HG02870 (cell line): ENCODE measurements around the gene C20orf202.

Source experiments
- ATAC-seq: cut with Tn5 transposase; IDR thresholded peaks from one replicate; pipeline ENCODE4 v1.9.1; 2021; ENCODE audit warnings: mild to moderate bottlenecking, moderate library complexity; ENCODE audit not compliant: unreplicated experiment

C20orf202 gene

DNA sequence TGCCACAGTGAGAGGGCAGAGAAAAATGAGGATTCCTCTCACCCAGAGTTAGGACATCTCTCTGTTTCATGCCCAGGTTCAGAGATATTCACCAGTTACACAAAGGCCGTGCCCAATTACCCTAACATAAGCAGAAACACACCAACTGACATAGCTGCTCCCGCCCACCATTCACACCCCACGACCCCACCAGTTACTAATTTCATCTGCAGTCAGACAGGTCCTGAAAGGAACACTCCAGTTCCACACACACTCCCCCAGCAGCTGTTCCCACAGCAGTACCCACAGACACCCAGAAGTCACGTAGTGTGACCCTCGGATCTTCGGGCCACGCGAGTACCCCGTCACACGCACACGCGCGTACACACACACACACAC is 19.0 kb upstream of the C20orf202 start:
- ATAC-seq, result no peak

DNA sequence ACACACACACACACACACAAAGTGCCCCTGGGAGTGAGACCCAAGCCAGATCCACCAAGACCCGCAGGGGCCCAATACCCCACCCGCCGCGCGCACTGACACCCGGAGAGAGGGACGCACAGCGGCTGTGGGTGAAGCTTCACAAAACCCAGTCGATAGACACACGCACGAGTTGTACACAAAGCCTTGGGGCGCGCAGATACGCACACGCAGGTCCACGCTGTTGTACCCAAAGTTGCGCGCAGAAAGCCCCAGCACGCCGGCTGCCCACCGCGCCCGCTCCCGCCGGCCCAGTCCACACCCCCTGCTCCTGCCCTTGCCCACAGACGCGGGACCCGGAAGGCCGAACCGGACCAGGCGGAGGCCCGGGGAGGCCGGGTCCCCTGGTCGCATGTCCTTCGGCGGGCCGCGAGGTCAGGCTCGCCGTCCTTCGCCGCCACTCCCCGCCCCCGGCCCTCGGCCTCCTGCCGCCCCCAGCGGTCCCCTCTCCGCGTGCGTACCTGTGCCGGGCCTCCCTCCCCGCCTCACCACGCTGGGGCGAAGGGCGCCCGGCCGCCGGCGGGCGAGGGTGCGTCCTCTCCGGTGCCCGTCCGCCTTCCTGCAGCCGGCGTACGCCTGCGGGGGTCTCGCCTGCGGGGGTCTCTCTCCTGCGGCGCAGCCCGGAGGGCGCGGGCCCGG is 18.5 kb upstream of the C20orf202 start, which contains the start of gene TMEM74B:
Gene TMEM74B (minus strand): TSS at position 344 of the 678 bp plus-strand sequence. CDS start 1,180 bp downstream, outside the sequence.
- no peak for ATAC-seq

DNA sequence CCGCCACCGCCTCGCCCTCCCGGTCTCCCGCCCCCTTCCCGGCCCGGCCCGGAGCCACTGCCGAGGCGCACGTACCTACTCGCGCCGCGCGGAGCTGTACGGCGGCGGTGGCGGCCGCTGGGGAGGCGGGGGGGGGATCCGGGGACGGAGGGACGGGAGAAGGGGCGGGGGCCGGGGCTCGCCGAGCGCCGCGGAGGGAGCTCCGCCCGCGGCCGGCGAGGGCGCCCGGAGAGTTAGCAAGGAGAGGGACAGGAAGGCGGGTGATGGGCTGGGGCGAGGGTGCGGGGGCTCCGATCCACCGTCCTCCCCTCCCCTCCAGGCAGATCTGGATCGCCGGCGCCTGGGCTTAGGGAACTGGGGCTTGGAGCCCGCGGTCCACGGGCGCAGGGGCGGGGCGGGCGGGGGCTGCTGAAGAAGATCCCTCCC is 17.9 kb upstream of the C20orf202 start:
- ATAC-seq, result no peak

DNA sequence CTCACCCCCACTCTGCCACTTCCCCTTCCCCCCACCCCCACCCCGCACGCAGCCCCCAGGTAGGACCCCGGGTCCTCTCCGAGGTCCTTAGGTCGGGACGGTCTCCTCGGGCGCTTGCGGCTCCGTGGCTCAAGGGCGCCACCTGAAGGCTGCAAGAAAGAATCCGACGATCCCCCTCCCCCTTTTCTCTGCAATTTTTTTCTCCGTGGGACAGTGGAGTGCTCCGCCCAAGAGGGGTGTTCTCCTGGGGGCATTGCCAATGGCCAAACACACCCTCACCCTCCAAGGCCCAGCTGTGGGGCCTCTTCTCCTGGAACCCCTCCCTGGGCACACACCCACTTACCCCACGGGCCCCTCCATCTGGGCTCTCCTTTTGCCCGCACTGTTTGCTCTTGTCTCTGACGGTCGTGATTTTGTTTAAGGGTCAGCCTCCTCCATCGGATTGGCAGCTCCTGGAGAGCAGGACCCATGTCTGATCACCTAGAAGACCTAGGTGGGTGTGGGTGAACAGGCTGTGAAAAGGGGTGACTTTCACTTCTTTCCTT is 17.4 kb upstream of the C20orf202 start:
- ATAC-seq, result no peak

DNA sequence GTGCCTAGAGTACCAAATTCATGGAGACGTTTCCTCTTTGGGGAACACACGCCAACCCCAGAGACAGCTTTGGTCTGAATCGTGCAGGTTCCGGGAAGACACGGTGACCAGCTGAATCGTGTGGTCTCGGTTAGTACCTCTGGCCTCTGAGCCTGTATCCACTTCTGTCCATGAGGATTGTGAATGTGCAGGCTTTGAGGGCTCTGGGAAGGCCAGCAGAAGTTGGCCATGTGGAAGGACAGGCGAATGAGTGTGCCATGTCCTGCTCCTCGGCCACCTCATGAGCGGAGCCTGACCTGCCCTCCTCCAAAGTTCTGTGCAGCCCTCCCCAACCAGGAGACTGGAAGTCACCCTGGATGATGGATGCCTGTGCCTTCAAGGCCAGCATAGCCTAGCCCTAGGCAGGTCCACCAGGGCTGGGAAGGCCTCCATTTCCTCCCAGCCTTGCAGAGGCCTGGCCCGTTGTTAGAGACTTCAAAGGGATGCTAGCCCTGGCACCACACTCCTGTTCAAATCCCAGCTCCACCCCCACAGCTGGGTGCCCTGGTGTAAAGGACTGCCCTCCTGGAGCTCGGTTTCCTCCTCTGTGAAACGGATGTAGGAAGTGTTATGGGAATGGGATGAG is 16.8 kb upstream of the C20orf202 start:
- ATAC-seq, result no peak

DNA sequence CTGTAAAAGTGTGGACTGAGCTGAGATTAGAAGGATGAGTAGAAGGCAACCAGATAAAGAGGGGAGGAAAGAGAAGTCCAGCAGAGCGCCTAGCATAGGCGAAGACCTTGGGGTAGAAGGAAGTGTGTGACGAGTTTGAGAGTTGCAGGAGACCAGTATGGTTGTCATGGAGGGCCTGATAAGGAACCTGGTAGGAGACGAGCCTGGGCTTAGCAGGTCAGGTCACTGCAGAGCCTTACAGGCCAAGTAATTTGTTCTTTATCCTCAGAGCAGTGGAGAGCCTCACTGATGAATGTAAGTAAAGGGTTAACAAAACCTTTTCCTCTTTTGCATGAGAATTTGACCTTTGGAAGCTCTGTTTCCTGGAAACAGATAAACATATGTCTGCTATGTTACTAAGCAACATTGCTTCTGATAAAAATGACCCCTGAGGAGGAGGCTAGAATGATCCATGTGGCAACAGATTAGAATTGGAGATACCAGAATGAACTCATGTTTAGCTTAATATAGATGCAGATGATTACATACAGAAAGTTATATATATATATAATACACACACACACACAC is 15.6 kb upstream of the C20orf202 start:
- ATAC-seq, result no peak

DNA sequence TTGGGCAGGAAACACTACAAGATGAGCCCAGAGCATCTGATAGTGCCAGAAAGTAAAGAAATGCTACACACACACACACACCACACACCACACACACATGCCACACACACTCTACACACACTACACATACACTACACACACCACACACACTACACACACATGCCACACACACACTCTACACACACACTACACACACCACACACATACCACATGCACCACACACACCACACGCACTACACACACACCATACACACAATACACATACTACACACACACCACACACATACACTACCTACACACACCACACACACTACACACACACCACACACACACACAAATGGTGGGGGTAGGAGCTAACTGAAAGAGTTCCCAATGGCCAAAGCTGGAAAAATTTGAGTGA is 14.9 kb upstream of the C20orf202 start:
- no peak for ATAC-seq

DNA sequence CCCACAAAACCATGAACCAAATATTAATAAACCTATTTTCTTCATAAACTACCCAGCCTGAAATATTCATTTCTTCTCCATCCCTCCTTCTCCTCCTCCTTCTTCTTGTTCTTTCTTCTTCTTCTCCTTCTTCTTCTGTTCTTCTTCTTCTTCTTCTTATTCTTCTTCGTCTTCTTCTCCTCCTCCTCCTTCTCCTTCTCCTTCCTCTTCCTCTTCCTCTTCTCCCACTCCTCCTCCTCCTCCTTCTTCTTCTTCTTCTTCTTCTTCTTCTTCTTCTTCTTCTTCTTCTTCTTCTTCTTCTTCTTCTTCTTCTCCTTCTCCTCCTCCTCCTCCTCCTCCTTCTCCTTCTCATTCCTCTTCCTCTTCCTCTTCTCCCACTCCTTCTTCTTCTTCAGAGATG is 13.4 kb upstream of the C20orf202 start:
- ATAC-seq, result no peak

DNA sequence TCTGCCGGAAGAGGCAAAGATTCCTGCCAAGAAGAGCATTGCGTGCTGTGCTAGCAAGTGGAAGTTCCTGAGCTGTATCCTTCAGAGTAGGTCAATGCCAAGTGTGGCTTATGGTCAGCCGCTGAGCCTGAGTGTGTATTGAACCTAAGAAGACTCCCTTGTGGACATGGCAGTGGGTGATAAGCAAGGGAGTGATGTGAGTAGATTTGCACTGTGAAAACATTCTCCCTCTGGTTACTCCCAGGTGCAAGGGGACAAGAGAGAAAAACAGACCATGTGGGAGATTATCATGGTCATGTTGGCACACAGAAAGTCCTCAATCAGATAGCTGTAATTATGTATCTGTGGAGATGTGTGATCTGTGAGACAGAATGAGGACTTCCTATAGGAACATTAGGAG is 12.4 kb upstream of the C20orf202 start:
- no peak for ATAC-seq

DNA sequence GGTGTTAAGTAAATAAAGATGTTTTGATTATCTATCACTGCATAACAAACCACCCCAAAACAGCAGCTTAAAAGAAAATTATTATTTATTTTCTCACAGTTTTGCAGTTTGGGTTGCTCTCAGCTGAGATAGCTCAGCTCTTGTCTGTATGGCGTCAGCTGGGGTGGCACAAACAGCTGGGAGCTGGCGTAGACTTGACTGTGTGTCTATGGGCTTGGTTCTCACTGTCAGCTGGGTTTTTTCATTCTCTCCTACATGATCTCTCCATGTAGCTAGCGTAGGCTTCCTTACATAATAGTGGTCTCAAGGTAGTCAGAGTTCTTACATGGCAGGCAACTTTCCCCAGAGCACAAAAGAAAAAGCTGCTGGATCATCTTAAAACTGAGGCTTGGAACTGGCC is 12.0 kb upstream of the C20orf202 start:
- ATAC-seq, result no peak

DNA sequence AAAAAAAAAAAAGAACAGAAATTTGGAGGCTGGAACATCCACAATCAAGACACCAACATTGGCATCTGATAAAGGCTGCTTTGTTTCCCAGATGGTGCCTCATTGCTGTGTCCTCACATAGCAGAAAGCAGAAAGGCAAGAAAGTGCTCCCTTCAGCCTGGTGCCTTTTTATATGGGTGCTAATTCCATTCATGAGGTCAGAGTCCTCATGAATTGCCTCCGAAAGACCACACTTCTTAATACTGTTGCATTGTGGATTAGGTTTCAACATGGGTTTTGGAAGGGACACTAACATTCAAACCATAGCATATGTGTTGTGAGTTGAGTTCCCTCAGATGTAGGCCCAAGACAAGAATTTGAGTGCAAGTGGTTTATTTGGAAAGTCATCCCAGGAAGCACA is 8.0 kb upstream of the C20orf202 start:
- no peak for ATAC-seq

DNA sequence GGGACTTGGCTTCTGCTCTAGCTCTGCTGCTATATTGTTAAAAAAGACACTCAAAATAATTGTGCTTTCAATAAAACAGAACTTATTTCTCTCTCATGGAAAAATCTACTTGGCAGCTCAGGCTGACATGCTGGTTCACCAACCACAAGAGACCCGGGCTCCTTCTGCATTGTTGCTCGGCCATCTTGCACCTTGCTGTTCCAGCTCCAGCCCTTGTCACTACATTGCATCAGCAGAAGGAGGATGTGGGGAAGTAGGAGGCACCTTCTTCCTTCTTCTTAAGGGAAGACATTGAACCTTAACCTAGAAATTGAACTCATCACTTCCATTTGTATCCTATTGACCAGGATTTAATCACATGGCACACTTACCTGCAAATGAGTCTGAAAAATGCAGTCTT is 6.6 kb upstream of the C20orf202 start:
- ATAC-seq, result no peak

DNA sequence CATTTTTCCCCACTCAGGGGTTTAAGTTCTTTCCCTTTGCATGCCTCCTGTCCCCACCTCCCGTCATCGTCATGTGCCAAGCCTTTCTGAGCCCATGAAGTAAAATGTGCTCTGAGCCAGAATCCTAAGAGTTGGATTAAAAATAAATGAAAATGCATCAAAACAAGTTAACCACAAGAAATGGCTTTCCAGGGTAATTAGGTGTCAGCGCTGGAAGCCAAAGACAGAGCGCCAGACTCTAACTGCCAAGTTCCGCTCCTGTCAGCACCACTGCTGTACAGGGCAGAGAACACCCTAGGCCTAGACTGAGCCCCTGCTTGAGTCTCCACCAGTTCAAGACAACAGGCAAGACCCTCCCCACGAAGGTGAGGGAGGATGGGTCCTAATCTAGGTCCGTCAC is 5.5 kb upstream of the C20orf202 start:
- ATAC-seq, result no peak

DNA sequence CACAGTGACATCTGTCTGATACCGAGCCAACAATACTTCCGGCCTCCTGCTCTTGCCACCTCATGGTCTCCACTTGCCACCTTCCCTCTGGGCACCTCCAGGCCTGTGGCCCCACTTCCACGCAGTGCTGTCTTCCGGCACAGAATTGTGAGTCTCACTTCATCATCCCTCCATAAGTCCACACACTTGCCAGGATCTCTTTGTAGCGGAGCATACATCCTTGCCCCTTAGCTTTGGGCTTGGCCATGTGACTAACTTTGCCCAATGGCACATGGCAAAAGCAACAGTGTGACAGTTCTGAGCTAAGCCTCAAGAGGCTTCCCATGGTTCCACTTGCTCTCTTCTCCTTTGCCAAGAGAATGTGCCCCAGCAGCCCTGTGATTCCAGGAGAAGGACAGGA is 4.5 kb upstream of the C20orf202 start:
- ATAC-seq, result no peak

DNA sequence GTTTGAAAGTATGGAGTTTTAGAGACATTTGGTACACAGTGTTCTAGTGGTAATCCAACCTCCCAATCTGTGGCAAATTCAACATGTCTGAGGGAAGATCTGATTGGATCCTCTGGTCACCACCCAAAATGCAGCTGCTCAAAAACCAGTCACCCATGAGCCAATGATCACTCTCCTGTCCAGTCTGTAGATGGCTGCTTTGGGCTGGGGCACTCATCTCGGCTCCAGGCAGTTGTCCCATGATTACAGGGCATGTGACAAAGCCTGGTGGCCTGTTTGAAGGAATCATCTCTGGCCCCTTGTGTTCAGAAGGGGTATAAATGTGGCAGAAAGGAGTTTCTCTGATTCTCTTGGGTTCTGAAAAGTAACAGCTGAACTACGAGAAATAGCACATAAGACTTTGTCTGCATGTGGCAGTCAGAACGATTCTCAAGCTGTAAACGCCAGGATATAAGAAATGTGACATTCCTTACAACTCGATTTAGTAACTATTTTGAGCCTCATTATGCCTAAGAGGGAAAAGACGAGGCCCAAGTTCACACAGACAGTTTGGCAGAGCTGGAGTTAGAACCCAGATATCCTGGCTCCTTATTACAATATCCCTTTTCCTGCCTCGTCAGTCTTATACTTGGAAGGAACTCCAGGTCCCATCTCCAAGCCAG is 3.9 kb upstream of the C20orf202 start:
- no peak for ATAC-seq

DNA sequence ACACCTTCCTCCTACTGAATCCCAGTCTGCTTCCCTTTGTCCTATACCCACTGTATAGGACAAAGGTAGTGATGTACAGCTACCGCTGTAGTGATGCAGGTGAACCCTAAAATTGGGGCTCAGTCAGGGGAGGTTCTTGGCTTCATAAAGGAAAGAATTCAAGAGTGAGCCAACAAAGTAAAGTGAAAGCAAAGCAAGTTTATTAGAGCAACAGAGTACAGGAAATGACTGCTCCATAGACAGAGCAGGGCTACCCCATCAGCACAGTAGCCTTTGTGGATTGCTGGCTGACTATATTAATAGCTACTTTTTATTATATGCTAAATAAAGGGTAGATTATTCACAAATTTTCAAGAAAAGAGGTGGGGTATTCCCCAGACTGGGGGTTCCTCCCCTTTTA is 3.3 kb upstream of the C20orf202 start:
- ATAC-seq, result no peak

DNA sequence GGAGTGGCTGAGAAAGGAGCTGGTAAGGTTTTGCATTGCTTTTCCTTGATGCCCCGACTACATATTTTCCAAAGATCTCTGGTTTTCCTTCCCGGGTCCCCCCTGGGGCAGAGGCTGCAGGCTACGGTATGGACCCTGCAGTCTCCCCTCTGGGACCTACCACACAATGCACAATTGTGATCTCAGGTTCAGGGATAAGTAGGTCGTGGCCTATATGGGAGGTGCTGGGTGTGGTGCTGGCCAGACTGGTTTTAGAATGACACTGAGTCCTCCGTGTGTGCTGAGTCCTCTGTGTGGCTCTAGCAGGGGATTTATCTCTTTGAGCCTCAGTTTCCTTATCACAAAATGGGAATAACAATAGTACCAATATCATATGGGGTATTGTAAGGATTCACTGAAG is 376 bp downstream of the C20orf202 start:
- no peak for ATAC-seq

DNA sequence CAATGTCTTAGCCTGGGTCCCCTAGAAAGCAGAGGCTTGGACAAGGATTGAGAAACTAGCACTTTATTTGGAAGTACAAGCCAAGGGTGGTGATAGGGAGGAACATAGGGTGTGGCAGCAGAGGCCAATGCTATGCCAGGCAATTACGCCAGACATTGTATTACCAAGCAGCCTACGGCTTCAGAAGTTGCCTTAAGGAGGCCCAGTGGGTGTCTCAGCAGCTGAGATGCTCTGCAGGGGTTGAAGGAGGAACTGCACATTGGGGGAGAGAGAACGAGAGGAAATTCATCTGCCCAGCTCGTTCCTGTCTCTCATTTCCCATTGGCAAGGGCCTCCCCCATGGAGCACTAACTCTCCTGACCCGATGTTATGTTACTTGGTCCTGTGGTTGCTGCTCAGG is 859 bp downstream of the C20orf202 start:
- ATAC-seq, result no peak

DNA sequence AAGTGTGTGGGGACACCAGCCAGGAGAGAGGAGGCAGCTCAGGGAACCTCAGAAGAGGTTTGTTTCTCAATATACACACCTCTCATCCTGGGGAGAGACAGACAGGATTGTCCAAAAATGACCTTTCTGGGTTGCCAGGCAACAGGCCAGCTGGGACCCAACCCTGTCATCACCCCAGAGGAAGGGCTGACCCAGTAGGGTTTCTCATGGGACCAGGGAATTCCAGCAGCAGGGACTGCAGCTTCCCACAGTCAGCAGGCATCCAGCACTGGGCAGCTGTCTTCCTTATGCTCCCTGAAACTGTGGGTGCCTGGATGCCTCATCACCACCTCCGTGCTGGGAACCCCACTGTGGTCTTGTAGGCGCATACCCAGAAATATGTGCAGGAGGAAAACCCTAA is 1.3 kb downstream of the C20orf202 start:
- no peak for ATAC-seq

DNA sequence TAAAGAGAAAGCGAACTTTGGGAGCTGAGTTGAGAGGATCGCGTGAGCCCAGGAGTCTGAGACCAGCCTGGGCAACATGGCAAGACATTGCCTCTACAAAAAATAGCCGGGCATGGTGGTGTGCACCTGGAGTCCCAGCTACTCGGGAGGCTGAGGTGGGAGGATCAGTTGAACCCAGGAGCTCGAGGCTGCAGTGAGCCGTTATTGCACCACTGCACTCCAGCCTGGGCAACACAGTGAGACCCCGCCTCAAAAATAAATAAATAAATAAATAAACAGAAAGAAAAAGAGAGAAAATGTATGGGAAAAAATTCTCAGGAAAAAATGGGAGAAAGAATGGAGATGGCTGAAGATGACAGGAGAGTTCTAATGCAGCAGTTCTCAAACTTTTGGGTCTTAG is 2.5 kb downstream of the C20orf202 start:
- ATAC-seq, result no peak

DNA sequence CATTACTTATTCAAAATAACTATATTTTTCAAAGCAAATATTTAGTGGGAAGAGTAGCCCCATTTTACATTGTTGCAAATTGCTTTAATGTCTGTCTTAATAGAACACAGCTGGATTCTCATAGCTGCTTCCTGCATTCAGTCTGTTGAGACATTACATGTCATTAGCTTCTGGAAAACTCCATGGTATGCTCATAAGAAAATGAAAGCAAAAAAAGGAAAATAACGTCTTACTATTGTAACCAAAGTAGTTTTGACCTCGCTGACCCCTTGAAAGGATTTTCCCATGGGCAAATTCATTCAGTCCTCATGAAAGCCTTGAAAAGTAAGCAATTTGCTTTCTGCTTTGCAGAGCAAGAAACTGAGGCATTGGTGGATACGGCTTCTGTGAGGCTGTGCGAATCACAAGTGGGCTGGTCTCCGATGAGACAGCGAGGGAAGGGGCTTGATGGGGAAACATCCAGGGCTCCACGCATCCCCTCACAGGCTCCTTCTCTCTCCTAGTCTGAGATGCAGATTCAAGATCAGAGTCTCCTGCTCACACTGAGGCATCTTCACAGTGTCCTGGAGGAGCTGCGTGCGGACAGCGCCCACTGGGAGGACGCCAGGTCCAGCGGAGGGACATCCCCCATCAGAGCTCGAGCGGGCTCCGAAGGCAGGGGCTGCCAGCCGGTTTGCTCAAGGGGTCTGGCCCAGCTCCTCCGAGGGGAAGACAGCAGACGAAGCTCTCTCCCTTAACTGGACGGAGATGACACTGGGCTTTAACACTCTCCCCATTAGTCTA is 3.3 kb downstream of the C20orf202 start:
- no peak for ATAC-seq
